Left ventricle myocardium inferior (tissue), 1 donor: Measurements from ENCODE around the gene WDR74. TPM values are rescaled to one million over a fixed set of nuclear protein-coding genes. Genes with fewer than 3 reads are reported as not detected.
"Not testable (repeated sequence)": the region's sequence is repeated elsewhere in the genome, so short reads cannot be mapped to it uniquely, and the experiment has no call there.

Source experiments
- DNase-seq: peaks from one replicate; pipeline ENCODE4 v3.0.0-alpha.2; 2020
- H3K27ac ChIP-seq: fragments of 200-600 bp; replicated peaks from 2 replicates; pipeline ENCODE4 v1.8.0; 2021
- H3K27me3 ChIP-seq: fragments of 200-600 bp; 2 replicates; pipeline ENCODE4 v1.8.0; 2021; ENCODE audit warnings: low read depth
- H3K36me3 ChIP-seq: fragments of 200-600 bp; 2 replicates; pipeline ENCODE4 v1.8.0; 2021
- H3K4me1 ChIP-seq: fragments of 200-600 bp; 2 replicates; pipeline ENCODE4 v1.8.0; 2021
- H3K4me3 ChIP-seq: fragments of 200-600 bp; 2 replicates; pipeline ENCODE4 v1.8.0; 2021; ENCODE audit warnings: mild to moderate bottlenecking, moderate library complexity
- H3K9me3 ChIP-seq: fragments of 200-600 bp; replicated peaks from 2 replicates; pipeline ENCODE4 v1.8.0; 2021
- CTCF ChIP-seq: fragments of 200-600 bp; IDR thresholded peaks from 2 replicates; pipeline ENCODE4 v1.8.0; 2021; ENCODE audit warnings: antibody characterized with exemption, mild to moderate bottlenecking, borderline replicate concordance
- intact Hi-C: fragments of 100-400 bp; cut with micrococcal nuclease; formaldehyde crosslinking; loops from one replicate; pipeline ENCODE4 v1.11.0; 2022
- total RNA-seq: library from RNA; stranded (reverse); fragmentation: NEBNext Ultra II Directional; extraction: Animal tissue kit (Norgen Biotek cat#: 25700); gene quantifications from one replicate; pipeline ENCODE4 v1.2.1, GENCODE V29; 2021
- donor health status: DM: no; HTN: yes; CAD: no; lungs with severe emphysema.

WDR74 gene
- total RNA-seq, 1 donor from 2014 or later, result 24.3 TPM

GRCh38 chr11:62863687-62864335 lies 24.4 kb upstream of the WDR74 start:
- Histone ChIP-seq H3K27ac (no peak overlapping the region), H3K27me3 (no peaks in the 10 kb centered on the region), H3K9me3 (no peaks in the 10 kb centered on the region), H3K4me1 (no peaks in the 10 kb centered on the region), H3K4me3 (no peak overlapping the region), H3K36me3 (no peaks in the 10 kb centered on the region)
- no peak for DNase-seq
- TF ChIP-seq CTCF, result no peak
- intact Hi-C loops, result loop anchor here (5.0 kb wide), 1 partner anchor 77 kb away; the partner anchor contains the start of gene TMEM179B

- H3K9me3 ChIP-seq, H3K36me3 ChIP-seq, H3K4me3 ChIP-seq, H3K27me3 ChIP-seq, H3K27ac ChIP-seq, H3K4me1 ChIP-seq, DNase-seq: not testable (repeated sequence)
- intact Hi-C loops, result loop anchor here (5.0 kb wide), 1 partner anchor 74 kb away; the partner anchor contains the start of gene TMEM179B
These were observed 22.3 kb upstream of the WDR74 start for GRCh38 chr11:62861564-62862192.

- H3K4me3 ChIP-seq, result no peak overlapping the region
- no peaks in the 10 kb centered on the region for H3K27me3 ChIP-seq
- no peak overlapping the region for H3K27ac ChIP-seq
- no peak for DNase-seq
- no peak for TF ChIP-seq CTCF
- H3K4me1 ChIP-seq, result peaks cover 8% of the 10 kb centered on the region
- intact Hi-C loops, result loop anchor here (5.0 kb wide), 1 partner anchor 74 kb away; the partner anchor contains the start of gene TMEM179B
- H3K36me3 ChIP-seq, result no peaks in the 10 kb centered on the region
- H3K9me3 ChIP-seq, result no peaks in the 10 kb centered on the region
These were observed 21.6 kb upstream of the WDR74 start for GRCh38 chr11:62860835-62861563.

DNA sequence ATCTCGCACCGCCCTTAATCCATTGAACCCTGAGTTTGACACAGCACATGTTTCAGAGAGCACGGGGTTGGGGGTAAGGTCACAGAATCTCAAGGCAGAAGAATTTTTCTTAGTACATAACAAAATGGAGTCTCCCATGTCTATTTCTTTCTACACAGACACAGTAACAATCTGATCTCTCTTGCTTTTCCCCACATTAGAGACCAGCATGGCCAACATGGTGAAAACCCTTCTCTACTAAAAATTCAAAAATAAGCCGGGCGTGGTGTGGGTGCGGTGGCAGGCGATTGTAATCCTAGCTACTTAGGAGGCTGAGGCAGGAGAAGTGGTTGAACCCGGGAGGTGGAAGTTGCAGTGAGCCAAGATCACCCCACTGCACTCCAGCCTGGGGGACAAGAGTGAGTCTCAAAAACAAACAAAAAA lies 19.9 kb upstream of the WDR74 start:
- DNase-seq, H3K27me3 ChIP-seq, H3K36me3 ChIP-seq, intact Hi-C loops, H3K27ac ChIP-seq, H3K4me3 ChIP-seq, H3K9me3 ChIP-seq: not testable (repeated sequence)
- peaks cover 21% of the 10 kb centered on the region for H3K4me1 ChIP-seq

GRCh38 chr11:62858201-62858600 lies 18.8 kb upstream of the WDR74 start:
- H3K4me1 ChIP-seq, result peaks cover 32% of the 10 kb centered on the region
- H3K27me3 ChIP-seq, result no peaks in the 10 kb centered on the region
- DNase-seq, result no peak
- H3K36me3 ChIP-seq, result peaks cover 13% of the 10 kb centered on the region
- no peak for TF ChIP-seq CTCF
- H3K27ac ChIP-seq, result no peak overlapping the region
- H3K9me3 ChIP-seq, result no peaks in the 10 kb centered on the region
- no peak overlapping the region for H3K4me3 ChIP-seq
- intact Hi-C loops, result no loop called here

- intact Hi-C loops, result no loop called here
- TF ChIP-seq CTCF, result no peak
- H3K27me3 ChIP-seq, result no peaks in the 10 kb centered on the region
These were observed 18.2 kb upstream of the WDR74 start for GRCh38 chr11:62857541-62857982.

More at GRCh38 chr11:62857541-62857982, 18.2 kb upstream of the WDR74 start:
- Histone ChIP-seq H3K4me3 (no peak overlapping the region), H3K4me1 (peaks cover 39% of the 10 kb centered on the region), H3K9me3 (no peaks in the 10 kb centered on the region), H3K27ac (no peak overlapping the region), H3K36me3 (peaks cover 19% of the 10 kb centered on the region)
- no peak for DNase-seq
